ENCODE data around the gene VSTM2B.

The VSTM2B gene

GRCh38 chr19:29517946-29518345 is 7.8 kb upstream of the VSTM2B start:
- TF ChIP-seq CTCF (IDR thresholded peaks at IDR 0.05; ENCODE audit: control insufficient read depth, extremely low read depth, insufficient read depth): no peak
- no peak overlapping the region for H3K4me3 ChIP-seq (ENCODE audit: low read depth, low read length)
- no peak for DNase-seq (ENCODE audit: low read depth)

- no peak overlapping the region for H3K4me3 ChIP-seq (ENCODE audit: low read depth, low read length)
- no peak for DNase-seq (ENCODE audit: low read depth)
- TF ChIP-seq CTCF (IDR thresholded peaks at IDR 0.05; ENCODE audit: control insufficient read depth, extremely low read depth, insufficient read depth): no peak
Observed at GRCh38 chr19:29519146-29519545, 6.6 kb upstream of the VSTM2B start.

- no peak overlapping the region for H3K4me3 ChIP-seq (ENCODE audit: low read depth, low read length)
- no peak for DNase-seq (ENCODE audit: low read depth)
- no peak for TF ChIP-seq CTCF (IDR thresholded peaks at IDR 0.05; ENCODE audit: control insufficient read depth, extremely low read depth, insufficient read depth)
Observed at GRCh38 chr19:29519931-29520330, 5.9 kb upstream of the VSTM2B start.

- H3K4me3 ChIP-seq (ENCODE audit: low read depth, low read length): no peak overlapping the region
- TF ChIP-seq CTCF (IDR thresholded peaks at IDR 0.05; ENCODE audit: control insufficient read depth, extremely low read depth, insufficient read depth): no peak
- no peak for DNase-seq (ENCODE audit: low read depth)
Observed at GRCh38 chr19:29520390-29520789, 5.4 kb upstream of the VSTM2B start.

- no peak for DNase-seq (ENCODE audit: low read depth)
- TF ChIP-seq CTCF (IDR thresholded peaks at IDR 0.05; ENCODE audit: control insufficient read depth, extremely low read depth, insufficient read depth): no peak
- H3K4me3 ChIP-seq (ENCODE audit: low read depth, low read length): no peak overlapping the region
Observed at GRCh38 chr19:29521291-29522075, 4.3 kb upstream of the VSTM2B start.

GRCh38 chr19:29523568-29523967 is 2.2 kb upstream of the VSTM2B start:
- H3K4me3 ChIP-seq (ENCODE audit: low read depth, low read length): no peak overlapping the region
- DNase-seq (ENCODE audit: low read depth): no peak
- TF ChIP-seq CTCF (IDR thresholded peaks at IDR 0.05; ENCODE audit: control insufficient read depth, extremely low read depth, insufficient read depth): no peak
